Subcutaneous abdominal adipose tissue (tissue), 5 donors: ENCODE results near the gene UCP2.

Experiments used
- H3K27ac ChIP-seq: one replicate; pipeline ENCODE4 v1.7.0; 2013; ENCODE audit warnings: low read depth, mild to moderate bottlenecking, inconsistent platforms, low read length, moderate library complexity
- H3K27me3 ChIP-seq, 5 donors: one replicate each; pipeline ENCODE4 v1.7.0; 2013; ENCODE audit warnings: low read length in 5 of 5, inconsistent platforms in 1 of 5; ENCODE audit not compliant: control insufficient read depth in 5 of 5, insufficient read depth in 4 of 5
- H3K36me3 ChIP-seq, 5 donors: one replicate each; pipeline ENCODE4 v1.7.0; 2013; ENCODE audit warnings: low read length in 5 of 5; ENCODE audit not compliant: control insufficient read depth in 5 of 5, insufficient read depth in 5 of 5
- H3K4me1 ChIP-seq, 5 donors: one replicate each; pipeline ENCODE4 v1.7.0; 2013; ENCODE audit warnings: low read length in 5 of 5, mild to moderate bottlenecking in 3 of 5, moderate library complexity in 1 of 5; ENCODE audit not compliant: control insufficient read depth in 5 of 5, insufficient read depth in 5 of 5
- H3K4me3 ChIP-seq, 5 donors: one replicate each; pipeline ENCODE4 v1.7.0; 2013; ENCODE audit warnings: low read length in 5 of 5, low read depth in 1 of 5
- H3K9ac ChIP-seq, 5 donors: one replicate each; pipeline ENCODE4 v1.7.0; 2013; ENCODE audit warnings: low read length in 5 of 5, mild to moderate bottlenecking in 4 of 5, moderate library complexity in 3 of 5
- H3K9me3 ChIP-seq, 5 donors: one replicate each; pipeline ENCODE4 v1.7.0; 2013; ENCODE audit warnings: low read length in 5 of 5; ENCODE audit not compliant: control insufficient read depth in 5 of 5
- donor health status: healthy.
- donor health status: healthy.
- donor health status: healthy.
- donor health status: healthy.
- donor health status: healthy.

Gene UCP2

GRCh38 chr11:73958521-73959141, 24.0 kb downstream of the UCP2 start:
- Histone ChIP-seq H3K27me3 (peaks cover 16 to 21% (median 19%) of the 10 kb centered on the region in 5 donors), H3K9me3 (no peaks in the 10 kb centered on the region), H3K9ac (no peak overlapping the region), H3K4me1 (peaks cover 0 to 5% (median 0%) of the 10 kb centered on the region in 5 donors), H3K27ac (no peak overlapping the region), H3K4me3 (no peak overlapping the region), H3K36me3 (no peaks in the 10 kb centered on the region)

- Histone ChIP-seq H3K9me3 (no peaks in the 10 kb centered on the region), H3K4me1 (peaks cover 0 to 5% (median 0%) of the 10 kb centered on the region in 5 donors), H3K27me3 (peaks cover 16 to 21% (median 19%) of the 10 kb centered on the region in 5 donors), H3K36me3 (no peaks in the 10 kb centered on the region), H3K9ac (no peak overlapping the region), H3K27ac (no peak overlapping the region), H3K4me3 (no peak overlapping the region)
Observed at GRCh38 chr11:73957654-73958361, 24.8 kb downstream of the UCP2 start.

GRCh38 chr11:73956876-73957653, 25.6 kb downstream of the UCP2 start:
- Histone ChIP-seq H3K9ac (no peak overlapping the region), H3K4me1 (peaks cover 0 to 5% (median 0%) of the 10 kb centered on the region in 5 donors), H3K27ac (no peak overlapping the region), H3K36me3 (no peaks in the 10 kb centered on the region), H3K4me3 (no peak overlapping the region), H3K9me3 (no peaks in the 10 kb centered on the region), H3K27me3 (peaks cover 16 to 21% (median 19%) of the 10 kb centered on the region in 5 donors)

GRCh38 chr11:73951797-73952196, 30.8 kb downstream of the UCP2 start:
- Histone ChIP-seq H3K27ac (no peak overlapping the region), H3K27me3 (peaks cover 0 to 7% (median 2%) of the 10 kb centered on the region in 5 donors), H3K36me3 (no peaks in the 10 kb centered on the region), H3K9ac (no peak overlapping the region), H3K4me3 (no peak overlapping the region), H3K9me3 (no peaks in the 10 kb centered on the region), H3K4me1 (no peaks in the 10 kb centered on the region)

- Histone ChIP-seq H3K36me3 (no peaks in the 10 kb centered on the region), H3K27ac (no peak within 1 kb of the TSS), H3K4me1 (no peaks in the 10 kb centered on the region), H3K9me3 (no peaks in the 10 kb centered on the region), H3K9ac (no peak within 1 kb of the TSS), H3K27me3 (peaks cover 0 to 3% (median 0%) of the 10 kb centered on the region in 5 donors), H3K4me3 (no peak within 1 kb of the TSS)
Observed at GRCh38 chr11:73950869-73951710, 31.6 kb downstream of the UCP2 start, which contains the start of gene DNAJB13. Gene DNAJB13 (plus strand): TSS chr11:73951026. CDS start chr11:73951070, 44 bp downstream.

GRCh38 chr11:73949912-73950311, 32.7 kb downstream of the UCP2 start:
- Histone ChIP-seq H3K9ac (no peak overlapping the region), H3K27me3 (no peaks in the 10 kb centered on the region), H3K27ac (no peak overlapping the region), H3K4me1 (no peaks in the 10 kb centered on the region), H3K36me3 (no peaks in the 10 kb centered on the region), H3K4me3 (no peak overlapping the region), H3K9me3 (no peaks in the 10 kb centered on the region)

GRCh38 chr11:73949246-73949645, 33.4 kb downstream of the UCP2 start:
- Histone ChIP-seq H3K9ac (no peak overlapping the region), H3K27ac (no peak overlapping the region), H3K36me3 (no peaks in the 10 kb centered on the region), H3K27me3 (no peaks in the 10 kb centered on the region), H3K4me3 (no peak overlapping the region), H3K4me1 (peaks cover 0 to 1% (median 0%) of the 10 kb centered on the region in 5 donors), H3K9me3 (no peaks in the 10 kb centered on the region)

- H3K27me3 ChIP-seq, result no peaks in the 10 kb centered on the region
- H3K27ac ChIP-seq, result no peak overlapping the region
- no peak overlapping the region for H3K9ac ChIP-seq
- H3K4me3 ChIP-seq, result no peak overlapping the region
- H3K4me1 ChIP-seq, result peaks cover 0 to 7% (median 0%) of the 10 kb centered on the region in 5 donors
- H3K36me3 ChIP-seq, result no peaks in the 10 kb centered on the region
- no peaks in the 10 kb centered on the region for H3K9me3 ChIP-seq
Observed at GRCh38 chr11:73946798-73947458, 35.7 kb downstream of the UCP2 start.

- Histone ChIP-seq H3K36me3 (no peaks in the 10 kb centered on the region), H3K9ac (no peak overlapping the region), H3K27ac (no peak overlapping the region), H3K9me3 (peaks cover 0 to 2% (median 0%) of the 10 kb centered on the region in 5 donors), H3K4me3 (no peak overlapping the region), H3K27me3 (no peaks in the 10 kb centered on the region), H3K4me1 (peaks cover 0 to 7% (median 0%) of the 10 kb centered on the region in 5 donors)
Observed at GRCh38 chr11:73945396-73945795, 37.2 kb downstream of the UCP2 start.
